Stimulated activated CD4-positive, alpha-beta T cell treated with anti-CD3 and anti-CD28 coated beads, Interleukin-1b, Interleukin-23, amount 100 ng/mL, for 48 hours (primary cell): ENCODE data around the gene CKAP2.
"Not testable (repeated sequence)": the region's sequence is repeated elsewhere in the genome, so short reads cannot be mapped to it uniquely, and the experiment has no call there.

Experiments used
- DNase-seq: peaks from one replicate; pipeline ENCODE4 v3.0.0-alpha.2; 2020

CKAP2 gene

DNA sequence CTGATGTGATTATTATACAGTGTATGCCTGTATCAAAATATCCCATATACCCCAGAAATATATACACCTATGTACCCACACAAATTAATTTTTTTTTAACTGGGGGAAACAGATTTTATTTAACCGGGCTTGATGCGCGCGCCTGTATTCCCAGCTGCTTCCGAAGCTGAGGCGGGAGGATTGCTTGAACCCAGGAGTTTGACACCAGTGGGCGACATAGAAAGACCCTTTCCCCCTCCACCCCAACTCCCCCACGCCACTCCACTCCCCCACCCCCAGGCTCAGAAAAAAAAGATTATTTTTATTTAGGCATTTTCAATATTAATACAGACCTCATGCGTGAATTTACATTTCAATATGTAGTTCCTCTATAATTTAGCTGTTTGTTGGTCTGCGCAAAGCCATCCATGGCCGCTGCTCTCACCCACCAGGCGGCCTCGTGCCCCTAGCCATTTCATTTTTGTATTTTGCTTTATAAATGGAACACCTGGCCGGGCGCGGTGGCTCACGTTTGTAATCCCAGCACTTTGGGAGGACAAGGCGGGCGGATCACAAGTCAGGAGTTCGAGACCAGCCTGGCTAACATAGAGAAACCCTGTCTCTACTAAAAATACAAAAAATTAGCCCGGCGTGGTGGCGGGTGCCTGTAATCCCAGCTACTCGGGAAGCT lies 4.0 kb upstream of the CKAP2 start:
- no peak for DNase-seq

DNA sequence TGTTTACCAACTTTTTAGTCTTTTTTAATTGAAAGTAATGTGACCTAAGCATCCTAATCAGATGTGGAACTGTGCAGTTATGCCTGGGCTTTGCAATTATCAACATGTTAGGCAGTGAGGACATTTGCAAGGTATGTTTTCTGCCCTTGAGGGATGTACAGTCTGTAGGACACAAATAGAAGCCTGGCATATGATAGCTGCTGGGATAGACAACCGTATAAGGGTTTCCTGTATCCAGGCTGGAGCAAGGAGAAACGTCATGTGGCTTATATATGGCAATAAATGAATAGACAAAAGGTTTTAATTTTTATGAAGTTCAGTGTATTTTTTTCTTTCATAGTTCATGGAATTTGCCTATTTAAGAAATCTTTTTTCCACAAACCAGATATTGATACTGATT lies 2.8 kb upstream of the CKAP2 start:
- no peak for DNase-seq

GRCh38 chr13:52454459-52454819 lies 839 bp upstream of the CKAP2 start:
- DNase-seq, result peak; percentile 8

DNA sequence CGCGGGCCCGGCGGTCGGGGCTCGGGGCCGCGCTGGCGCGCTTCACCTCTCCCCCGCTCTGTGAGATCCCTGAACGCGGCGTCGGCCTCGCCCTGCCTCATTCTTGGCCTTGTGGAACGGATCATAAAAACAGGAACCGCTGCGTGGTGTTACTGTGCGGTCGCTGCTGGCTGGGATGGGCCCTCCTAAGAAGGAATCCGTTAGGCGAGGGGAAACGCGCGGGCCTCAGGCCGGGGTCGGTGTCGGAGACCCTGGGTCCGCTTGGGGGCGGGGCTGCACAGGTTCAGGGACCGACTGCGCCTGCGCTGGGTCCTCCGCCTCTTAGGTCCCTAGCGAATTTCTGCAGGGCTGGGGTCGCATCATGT lies 381 bp downstream of the CKAP2 start:
- DNase-seq, result peak; percentile 77

- no peak for DNase-seq
Measured at GRCh38 chr13:52459668-52460067, 4.4 kb downstream of the CKAP2 start.

DNA sequence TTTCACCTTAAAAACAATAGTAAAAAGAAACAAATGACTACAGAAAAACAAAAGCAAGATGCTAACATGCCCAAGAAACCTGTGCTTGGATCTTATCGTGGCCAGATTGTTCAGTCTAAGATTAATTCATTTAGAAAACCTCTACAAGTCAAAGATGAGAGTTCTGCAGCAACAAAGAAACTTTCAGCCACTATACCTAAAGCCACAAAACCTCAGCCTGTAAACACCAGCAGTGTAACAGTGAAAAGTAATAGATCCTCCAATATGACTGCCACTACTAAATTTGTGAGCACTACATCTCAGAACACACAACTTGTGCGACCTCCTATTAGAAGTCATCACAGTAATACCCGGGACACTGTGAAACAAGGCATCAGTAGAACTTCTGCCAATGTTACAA lies 6.0 kb downstream of the CKAP2 start:
- DNase-seq, result no peak

- no peak for DNase-seq
Measured at GRCh38 chr13:52463526-52463925, 8.2 kb downstream of the CKAP2 start.

DNA sequence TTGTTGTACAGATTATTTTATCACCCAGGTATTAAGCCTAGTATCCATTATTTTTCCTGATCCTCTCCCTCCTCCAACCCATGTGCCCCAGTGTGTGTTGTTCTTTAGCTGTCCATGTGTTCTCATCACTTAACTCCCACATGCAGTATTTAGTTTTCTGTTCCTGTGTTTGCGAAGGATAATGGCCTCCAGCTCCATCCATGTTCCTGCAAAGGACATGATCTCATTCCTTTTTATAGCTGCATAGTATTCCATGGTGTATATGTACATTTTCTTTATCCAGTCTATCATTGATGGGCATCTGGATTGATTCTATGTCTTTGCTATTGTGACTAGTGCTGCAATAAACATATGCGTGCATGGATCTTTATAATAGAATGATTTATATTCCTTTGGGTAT lies 13.2 kb downstream of the CKAP2 start:
- not testable (repeated sequence) for DNase-seq

GRCh38 chr13:52480677-52481428 lies 25.6 kb downstream of the CKAP2 start:
- DNase-seq, result not testable (repeated sequence)

- DNase-seq, result not testable (repeated sequence)
Measured at GRCh38 chr13:52487078-52487477, 31.8 kb downstream of the CKAP2 start.

GRCh38 chr13:52488763-52489162 lies 33.5 kb downstream of the CKAP2 start:
- not testable (repeated sequence) for DNase-seq

DNA sequence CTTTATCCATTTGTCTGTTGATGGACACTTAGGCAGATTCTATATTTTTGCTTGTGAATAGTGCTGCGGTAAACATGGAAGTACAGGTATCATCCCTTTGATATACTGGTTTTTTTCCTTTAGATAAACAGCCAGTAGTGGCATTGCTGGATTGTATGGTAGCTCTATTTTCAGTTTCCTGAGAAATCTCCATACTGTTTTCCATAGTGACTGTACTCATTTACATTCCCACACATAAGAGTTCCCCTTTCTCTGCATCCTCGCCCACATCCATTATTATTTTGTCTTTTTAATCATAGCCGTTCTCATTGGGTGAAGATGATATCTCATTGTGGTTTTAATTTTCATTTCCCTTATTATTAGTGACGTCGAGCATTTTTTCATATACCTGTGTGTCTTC lies 35.7 kb downstream of the CKAP2 start:
- DNase-seq, result not testable (repeated sequence)

- DNase-seq, result not testable (repeated sequence)
Measured at GRCh38 chr13:52494241-52494640, 39.0 kb downstream of the CKAP2 start.

- not testable (repeated sequence) for DNase-seq
Measured at GRCh38 chr13:52497979-52498378, 42.7 kb downstream of the CKAP2 start.

- not testable (repeated sequence) for DNase-seq
Measured at GRCh38 chr13:52502277-52502676, 47.0 kb downstream of the CKAP2 start.

DNA sequence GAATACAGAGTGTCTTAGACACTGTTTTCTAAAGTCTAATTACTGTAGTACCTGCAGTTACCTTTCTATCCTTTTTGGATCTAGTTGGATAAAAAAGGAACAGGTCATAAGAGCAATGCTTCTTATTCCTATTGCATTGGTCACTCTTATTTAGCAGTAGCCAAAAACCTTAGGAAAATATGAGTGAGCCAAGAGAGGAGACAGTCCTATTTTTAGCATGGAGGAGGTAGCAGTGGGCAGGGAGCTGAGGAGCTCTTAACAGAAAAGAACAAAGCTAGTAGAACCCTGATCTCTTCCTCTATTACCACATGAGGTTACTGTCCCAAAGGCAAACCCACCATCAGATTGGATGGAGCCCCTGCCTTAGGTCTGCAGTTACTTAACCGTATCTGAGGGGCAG lies 50.6 kb downstream of the CKAP2 start:
- DNase-seq, result not testable (repeated sequence)

DNA sequence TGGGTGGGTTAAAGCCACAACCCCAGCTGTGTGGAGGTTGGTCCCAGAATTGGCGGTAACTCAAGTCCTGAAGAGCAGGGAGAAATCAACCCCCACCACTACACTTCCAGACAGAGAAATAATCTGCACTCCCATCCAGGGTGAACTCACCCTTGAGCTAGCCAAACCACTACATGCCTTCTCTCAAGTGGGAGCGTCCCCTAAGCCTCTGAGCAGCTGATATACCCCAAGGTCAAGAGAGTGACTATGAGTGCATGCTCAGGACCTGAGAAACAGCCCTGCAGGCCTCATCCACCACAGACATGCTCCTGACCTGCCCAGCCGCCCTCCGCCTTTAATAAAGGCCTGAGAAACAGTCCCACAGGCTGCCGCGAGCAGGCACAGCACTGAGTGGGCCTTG lies 54.3 kb downstream of the CKAP2 start:
- DNase-seq, result not testable (repeated sequence)

DNA sequence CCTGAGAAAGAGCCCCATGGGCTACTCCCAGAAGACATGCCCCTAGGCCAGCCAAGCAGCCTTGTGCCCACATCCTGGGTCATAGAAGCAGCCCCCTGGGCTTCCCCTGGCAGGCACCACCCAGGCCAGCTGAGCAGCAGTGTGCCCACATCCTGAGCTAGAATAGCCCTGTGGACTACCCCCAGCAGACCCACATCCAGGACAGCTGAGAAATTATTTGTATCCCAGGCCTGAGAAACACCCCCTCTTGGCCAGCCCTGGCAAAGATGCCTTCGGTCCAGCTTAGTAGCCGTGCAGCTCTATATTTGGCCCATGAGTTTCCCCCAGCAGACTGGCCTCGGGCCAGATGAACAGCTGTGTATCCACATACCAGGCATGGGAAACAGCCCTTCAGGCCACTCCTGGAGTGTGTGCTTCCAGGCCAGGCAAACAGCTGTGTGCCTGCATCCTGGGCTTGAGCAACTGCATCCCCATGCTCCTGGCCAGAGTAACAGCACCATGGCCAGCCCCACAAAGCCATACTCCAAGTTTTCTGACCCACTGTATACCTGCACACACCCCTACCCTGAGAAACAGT lies 55.0 kb downstream of the CKAP2 start:
- not testable (repeated sequence) for DNase-seq

- not testable (repeated sequence) for DNase-seq
Measured at GRCh38 chr13:52511598-52511997, 56.3 kb downstream of the CKAP2 start.

GRCh38 chr13:52513957-52514596 lies 58.8 kb downstream of the CKAP2 start:
- peak; percentile 16 for DNase-seq

DNA sequence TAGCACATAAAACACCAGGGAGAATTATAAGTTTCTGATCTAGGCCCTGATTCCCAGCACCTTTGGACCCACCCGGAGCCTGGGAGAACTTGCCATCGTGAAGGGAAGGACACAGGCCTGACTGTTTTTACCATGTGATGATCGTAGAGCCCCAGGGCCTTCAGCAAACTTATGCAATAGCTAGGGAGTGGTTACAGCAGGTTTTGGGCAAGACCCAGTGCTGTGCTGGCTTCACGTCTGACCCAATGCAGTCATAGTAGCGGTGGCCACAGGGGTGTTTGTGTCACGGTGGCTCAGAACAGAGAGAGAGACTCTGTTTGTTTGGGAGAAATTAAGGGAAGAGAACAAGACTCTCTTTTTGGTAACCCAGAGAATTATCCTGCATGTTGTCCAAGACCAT lies 68.0 kb downstream of the CKAP2 start:
- DNase-seq, result not testable (repeated sequence)
